GM18861 (cell line): Measurements from ENCODE around the gene EID2B.

Source experiments
- ATAC-seq: cut with Tn5 transposase; IDR thresholded peaks from one replicate; pipeline ENCODE4 v1.9.1; 2021; ENCODE audit not compliant: unreplicated experiment

EID2B gene

GRCh38 chr19:39533003-39533512 lies 406 bp upstream of the EID2B start:
- ATAC-seq: no peak

GRCh38 chr19:39531834-39532232 lies 819 bp downstream of the EID2B start:
- ATAC-seq: no peak

- ATAC-seq: no peak
Measured at GRCh38 chr19:39525205-39525604, 7.4 kb downstream of the EID2B start.

DNA sequence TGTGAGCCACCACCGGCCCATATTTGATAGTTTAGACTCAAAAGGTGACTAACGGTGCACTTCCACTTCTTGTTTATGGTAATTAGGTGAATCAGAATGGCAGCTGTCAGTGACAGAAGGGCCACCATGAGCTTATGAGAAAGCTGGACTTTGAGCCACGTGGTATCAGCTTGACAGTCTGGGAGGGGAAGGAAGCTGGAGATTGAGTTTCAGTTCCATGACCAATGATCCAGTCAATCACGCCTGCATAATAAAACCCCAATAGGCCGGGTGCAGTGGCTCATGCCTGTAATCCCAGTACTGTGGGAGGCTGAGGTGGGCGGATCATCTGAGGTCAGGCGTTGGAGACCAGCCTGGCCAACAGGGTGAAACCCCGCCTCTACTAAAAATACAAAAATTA lies 8.2 kb downstream of the EID2B start:
- ATAC-seq: no peak

GRCh38 chr19:39520541-39521484 lies 11.8 kb downstream of the EID2B start:
- no peak for ATAC-seq

DNA sequence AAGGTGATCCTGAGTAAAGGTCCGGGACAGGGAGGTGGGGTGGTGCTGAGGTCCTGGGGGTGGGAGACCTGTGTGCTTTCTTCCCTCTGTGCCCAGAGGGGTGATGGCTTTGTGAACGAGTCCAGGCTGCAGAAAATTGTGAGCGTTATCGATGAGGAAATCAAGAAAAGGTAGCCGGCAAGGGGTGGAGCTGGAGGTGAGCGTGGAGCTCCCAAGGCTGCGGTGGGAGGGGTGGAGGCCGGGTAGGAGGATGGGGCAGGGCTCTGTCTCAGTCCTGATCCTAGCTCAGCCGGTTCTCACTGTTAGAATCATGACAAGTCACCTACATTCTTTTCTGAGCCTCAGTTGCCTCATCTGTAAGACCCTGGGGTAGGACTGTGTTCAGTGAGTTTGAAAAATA lies 13.7 kb downstream of the EID2B start:
- no peak for ATAC-seq

GRCh38 chr19:39518458-39518857 lies 14.2 kb downstream of the EID2B start:
- ATAC-seq: no peak

GRCh38 chr19:39517432-39517831 lies 15.2 kb downstream of the EID2B start:
- ATAC-seq: no peak

DNA sequence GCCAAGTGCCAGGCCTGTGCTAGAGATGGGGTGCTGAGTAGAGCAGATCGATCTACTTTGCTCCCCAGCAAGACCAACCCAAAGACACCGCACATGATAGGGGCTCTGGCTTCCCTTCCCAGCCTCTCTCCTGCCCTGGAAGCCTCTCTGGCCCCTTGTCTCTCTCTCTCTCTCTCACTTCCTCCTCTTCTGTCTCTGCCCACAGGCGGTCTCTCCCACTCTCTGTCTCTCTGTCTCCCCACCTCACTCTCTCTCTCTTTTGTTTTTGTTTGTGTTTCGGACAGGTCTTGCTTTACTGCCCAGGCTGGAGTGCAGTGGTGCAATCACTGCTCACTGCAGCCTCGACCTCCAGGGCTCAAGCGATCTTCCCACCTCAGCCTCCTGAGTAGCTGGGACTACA lies 16.4 kb downstream of the EID2B start:
- no peak for ATAC-seq

- no peak for ATAC-seq
Measured at GRCh38 chr19:39515551-39516191, 17.0 kb downstream of the EID2B start.

GRCh38 chr19:39514840-39515550 lies 17.7 kb downstream of the EID2B start, which contains the start of gene SELENOV:
SELENOV (plus strand) TSS chr19:39515139; CDS start chr19:39515213, 74 bp downstream.
- no peak for ATAC-seq

DNA sequence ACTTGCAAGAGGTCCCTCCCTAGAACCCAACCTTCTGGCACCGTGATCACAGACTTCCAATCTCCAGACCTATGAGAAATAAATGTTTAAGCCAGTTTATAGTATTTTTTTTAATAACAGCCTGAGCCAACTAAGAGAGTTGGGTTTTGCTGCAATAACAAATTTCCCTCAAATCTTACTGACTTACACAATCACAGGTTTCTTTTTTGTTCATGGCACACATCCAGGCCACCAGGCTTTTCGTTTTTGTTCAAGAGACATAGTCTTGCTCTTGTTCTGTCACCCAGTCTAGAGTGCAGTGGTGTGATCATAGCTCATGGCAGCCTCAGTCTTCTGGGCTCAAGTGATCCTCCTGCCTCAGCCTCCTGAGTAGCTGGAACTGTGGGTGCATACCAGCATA lies 19.7 kb downstream of the EID2B start:
- no peak for ATAC-seq

DNA sequence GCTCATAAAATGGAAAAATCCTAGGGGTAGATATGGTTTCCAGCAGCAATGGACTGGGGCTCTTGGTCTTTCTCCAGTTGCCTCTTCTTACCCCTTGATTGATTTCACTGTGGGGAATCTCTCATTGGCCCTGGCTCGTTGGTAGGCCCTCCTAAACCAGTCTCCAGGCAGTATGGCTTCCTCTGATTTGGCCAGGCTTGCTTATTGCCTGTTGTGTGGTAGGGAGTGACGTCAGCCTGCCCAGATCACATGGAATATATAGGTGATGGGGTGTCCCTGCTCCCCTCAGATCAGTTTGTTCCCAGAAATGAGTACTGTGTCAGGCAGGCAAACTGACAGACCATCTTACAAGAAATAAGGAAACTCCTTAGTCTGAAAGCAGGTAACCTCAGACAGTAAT lies 23.4 kb downstream of the EID2B start:
- no peak for ATAC-seq

GRCh38 chr19:39508629-39509028 lies 24.0 kb downstream of the EID2B start:
- no peak for ATAC-seq

DNA sequence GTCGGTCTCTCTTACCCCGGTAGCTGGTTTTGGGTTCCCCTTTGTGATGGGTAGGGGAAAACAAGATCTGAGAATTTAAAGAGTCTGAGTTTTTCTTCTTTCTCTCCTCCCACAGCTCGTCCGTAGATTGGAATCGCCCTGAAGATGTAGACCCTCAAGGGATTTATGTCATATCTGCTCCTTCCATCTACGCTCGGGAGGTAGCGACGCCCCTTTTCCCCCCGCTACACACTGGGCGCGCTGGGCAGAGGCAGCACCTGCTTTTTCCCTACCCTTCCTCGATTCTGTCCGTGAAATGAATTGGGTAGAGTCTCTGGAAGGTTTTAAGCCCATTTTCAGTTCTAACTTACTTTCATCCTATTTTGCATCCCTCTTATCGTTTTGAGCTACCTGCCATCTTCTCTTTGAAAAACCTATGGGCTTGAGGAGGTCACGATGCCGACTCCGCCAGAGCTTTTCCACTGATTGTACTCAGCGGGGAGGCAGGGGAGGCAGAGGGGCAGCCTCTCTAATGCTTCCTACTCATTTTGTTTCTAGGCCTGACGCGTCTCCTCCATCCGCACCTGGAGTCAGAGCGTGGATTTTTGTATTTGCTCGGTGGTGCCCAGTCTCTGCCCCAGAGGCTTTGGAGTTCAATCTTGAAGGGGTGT lies 24.8 kb downstream of the EID2B start:
- ATAC-seq: no peak

GRCh38 chr19:39506944-39507714 lies 25.5 kb downstream of the EID2B start:
- no peak for ATAC-seq

DNA sequence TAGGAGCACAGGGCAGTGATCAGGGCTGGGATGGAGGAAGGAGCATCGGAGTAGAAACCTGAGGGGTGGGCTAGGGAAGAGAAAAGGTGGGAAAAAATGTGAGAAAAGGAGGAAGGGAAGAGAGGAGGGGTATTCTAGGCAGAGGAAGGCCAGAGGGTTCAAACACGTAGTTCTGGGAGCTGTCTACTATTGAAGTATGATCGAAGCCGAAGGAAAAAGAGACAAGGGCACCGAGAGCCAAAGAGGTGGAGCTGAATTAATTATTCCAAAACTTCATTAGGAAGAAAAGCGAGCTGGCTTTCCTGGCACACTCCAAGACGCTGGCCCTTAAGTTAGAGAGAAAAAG lies 26.1 kb downstream of the EID2B start:
- ATAC-seq: no peak

DNA sequence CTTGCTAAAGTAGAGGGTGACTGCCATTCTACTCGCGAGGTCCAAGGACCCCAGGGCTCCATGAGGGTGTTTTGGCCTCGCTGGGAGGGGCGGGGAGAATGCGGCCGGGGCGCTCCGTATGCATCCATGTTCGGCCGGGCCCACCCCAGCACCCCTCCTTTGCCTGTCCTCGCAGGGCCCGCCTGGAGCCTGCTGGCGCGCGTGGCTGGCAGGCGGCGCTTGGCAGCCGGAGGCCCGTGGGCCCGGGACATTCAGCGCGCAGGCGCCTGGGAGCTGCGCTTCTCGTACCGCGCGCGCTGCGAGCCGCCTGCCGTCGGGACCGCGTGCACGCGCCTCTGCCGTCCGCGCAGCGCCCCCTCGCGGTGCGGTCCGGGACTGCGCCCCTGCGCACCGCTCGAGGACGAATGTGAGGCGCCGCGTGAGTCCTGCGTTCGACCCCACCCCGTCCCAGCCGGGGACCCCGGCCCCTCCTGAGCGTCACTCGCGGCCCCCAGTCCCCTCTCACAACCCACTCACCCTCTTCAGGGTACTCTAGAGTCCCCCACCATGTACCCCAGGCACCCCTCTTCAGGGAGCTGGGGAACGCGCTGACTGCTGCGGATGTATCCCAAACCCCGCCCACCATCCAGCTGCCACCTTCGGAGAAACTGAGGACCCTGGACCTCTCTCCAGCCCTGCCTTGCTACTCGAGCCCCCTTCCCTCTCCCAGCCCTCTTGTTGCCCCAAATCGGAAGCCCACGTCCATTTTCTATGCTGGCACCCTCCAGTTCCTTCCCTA lies 29.8 kb downstream of the EID2B start:
- ATAC-seq: no peak

DNA sequence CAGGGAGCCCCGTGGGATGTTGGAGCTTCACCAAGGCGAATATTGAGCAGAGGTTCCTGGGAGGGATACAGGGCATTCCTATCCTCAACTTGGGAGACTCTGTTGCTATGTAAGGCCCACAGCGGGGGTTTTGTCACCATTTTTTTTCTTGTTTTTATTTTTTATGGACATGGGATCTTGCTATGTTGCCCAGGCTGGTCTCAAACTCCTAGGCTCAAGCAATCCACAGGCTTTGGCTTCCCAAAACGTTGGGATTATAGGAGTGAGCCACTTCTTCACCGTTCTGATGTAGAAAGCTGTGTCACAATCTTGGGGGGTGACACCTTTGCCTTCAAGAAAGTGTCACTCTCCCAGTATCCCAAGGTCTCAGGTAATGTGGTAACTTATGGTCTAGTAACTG lies 31.3 kb downstream of the EID2B start:
- ATAC-seq: no peak

- no peak for ATAC-seq
Measured at GRCh38 chr19:39500543-39500942, 32.1 kb downstream of the EID2B start.
